Common myeloid progenitor, CD34-positive (primary cell): ENCODE data around the gene ZC3H8.
A peak's percentile ranks its signal among the peaks of the same experiment; 100 is the strongest.
"Not testable (repeated sequence)": the region's sequence is repeated elsewhere in the genome, so short reads cannot be mapped to it uniquely, and the experiment has no call there.

ENCODE experiments used
- CTCF ChIA-PET: fragments of 350-600 bp; sonication (Branson Sonifier 250); formaldehyde crosslinking; loops from one replicate; lab custom pipeline; 2021; ENCODE audit warnings: antibody characterized with exemption; lab: Charles Lee
- POLR2A ChIA-PET: fragments of 350-600 bp; sonication (Branson Sonifier 250); formaldehyde crosslinking; loops from one replicate; lab custom pipeline; 2021; ENCODE audit warnings: antibody characterized with exemption; lab: Charles Lee
- DNase-seq, 3 donors: peaks; one replicate each; pipeline versions ENCODE4 v3.0.0 to v3.0.0-alpha.2; 2013
- H3K27ac ChIP-seq, 2 experiments: 1 replicate in 1 of 2; 2 replicates in 1 of 2; pipeline ENCODE4 v1.7.0; 2013; ENCODE audit warnings: inconsistent platforms in 2 of 2, low read length in 2 of 2, mild to moderate bottlenecking in 2 of 2, low read depth in 1 of 2, moderate library complexity in 1 of 2; ENCODE audit not compliant: severe bottlenecking in 2 of 2, insufficient read depth in 1 of 2, poor library complexity in 1 of 2
- H3K27me3 ChIP-seq, 5 experiments: replicated peaks in 2 of 5; 1 replicate in 3 of 5; 2 replicates in 2 of 5; pipeline versions ENCODE4 v1.6.1 to v1.7.0; 2013; ENCODE audit warnings: low read length in 4 of 5, mild to moderate bottlenecking in 2 of 5, moderate library complexity in 2 of 5, inconsistent platforms in 1 of 5; ENCODE audit not compliant: insufficient read depth in 5 of 5, control insufficient read depth in 4 of 5
- H3K36me3 ChIP-seq, 4 experiments: 1 replicate in 2 of 4; 2 replicates in 2 of 4; pipeline versions ENCODE4 v1.6.1 to v1.7.0; 2013; ENCODE audit warnings: low read length in 3 of 4, control low read depth in 1 of 4, mild to moderate bottlenecking in 1 of 4; ENCODE audit not compliant: control insufficient read depth in 4 of 4, insufficient read depth in 4 of 4
- H3K4me1 ChIP-seq, 4 experiments: 1 replicate in 3 of 4; 2 replicates in 1 of 4; pipeline versions ENCODE4 v1.6.1 to v1.7.1; 2013; ENCODE audit warnings: low read length in 3 of 4, mild to moderate bottlenecking in 3 of 4, control low read depth in 1 of 4, inconsistent platforms in 1 of 4, moderate library complexity in 1 of 4; ENCODE audit not compliant: control insufficient read depth in 4 of 4, insufficient read depth in 4 of 4; ENCODE audit errors: control extremely low read depth in 1 of 4
- H3K4me3 ChIP-seq, 7 experiments: 1 replicate in 4 of 7; 2 replicates in 3 of 7; pipeline versions ENCODE4 v1.5.1 to v1.7.0; 2013; ENCODE audit warnings: mild to moderate bottlenecking in 7 of 7, low read length in 6 of 7, moderate library complexity in 6 of 7, inconsistent platforms in 2 of 7, low read depth in 2 of 7, control low read depth in 1 of 7; ENCODE audit not compliant: insufficient read depth in 4 of 7, control insufficient read depth in 1 of 7; ENCODE audit errors: extremely low read depth in 1 of 7
- H3K9me3 ChIP-seq, 5 experiments: 1 replicate in 4 of 5; 2 replicates in 1 of 5; pipeline versions ENCODE4 v1.6.1 to v1.7.1; 2013; ENCODE audit warnings: low read length in 4 of 5, mild to moderate bottlenecking in 2 of 5, inconsistent platforms in 1 of 5, low read depth in 1 of 5, moderate library complexity in 1 of 5; ENCODE audit not compliant: control insufficient read depth in 4 of 5, insufficient read depth in 2 of 5; ENCODE audit errors: control extremely low read depth in 1 of 5
- WGBS: methylation state at CpG from one replicate; pipeline ENCODE4 v1.1.5; 2013; ENCODE audit not compliant: insufficient coverage; 5-methylcytosine and 5-hydroxymethylcytosine counted together

ZC3H8 gene

GRCh38 chr2:112293636-112294401 is 39.0 kb upstream of the ZC3H8 start:
- no peak overlapping the region for H3K27ac ChIP-seq
- DNase-seq: no peak
- ChIA-PET POLR2A (interaction anchor here (0.6 kb wide), 1 partner anchor 13 kb away, joined by 3 read pairs; no protein-coding TSS in a partner anchor), CTCF (no interaction called here)
- H3K4me1 ChIP-seq: peaks cover 0 to 3% (median 0%) of the 10 kb centered on the region in 4 experiments
- no peaks in the 10 kb centered on the region for H3K27me3 ChIP-seq
- no peaks in the 10 kb centered on the region for H3K9me3 ChIP-seq
- H3K36me3 ChIP-seq: no peaks in the 10 kb centered on the region
- no peak overlapping the region for H3K4me3 ChIP-seq
- 96% methylated on average over 4 of the region's 8 CpGs for WGBS

- no peak overlapping the region for H3K4me3 ChIP-seq
- no peak for DNase-seq
- H3K9me3 ChIP-seq: no peaks in the 10 kb centered on the region
- 80% methylated on average over 1 of the region's 1 CpG for WGBS
- no peaks in the 10 kb centered on the region for H3K4me1 ChIP-seq
- H3K36me3 ChIP-seq: peaks cover 0 to 2% (median 0%) of the 10 kb centered on the region in 4 experiments
- POLR2A ChIA-PET: no interaction called here
- CTCF ChIA-PET: no interaction called here
- H3K27me3 ChIP-seq: no peaks in the 10 kb centered on the region
- no peak overlapping the region for H3K27ac ChIP-seq
Measured at GRCh38 chr2:112290648-112291047, 35.8 kb upstream of the ZC3H8 start.

- H3K9me3 ChIP-seq: no peaks in the 10 kb centered on the region
- POLR2A ChIA-PET: no interaction called here
- H3K4me1 ChIP-seq: no peaks in the 10 kb centered on the region
- H3K4me3 ChIP-seq: no peak overlapping the region
- H3K36me3 ChIP-seq: peaks cover 0 to 2% (median 0%) of the 10 kb centered on the region in 4 experiments
- DNase-seq: no peak
- WGBS: 93% methylated on average over 3 of the region's 3 CpGs
- no peak overlapping the region for H3K27ac ChIP-seq
- CTCF ChIA-PET: no interaction called here
- no peaks in the 10 kb centered on the region for H3K27me3 ChIP-seq
Measured at GRCh38 chr2:112290088-112290487, 35.2 kb upstream of the ZC3H8 start.

GRCh38 chr2:112283535-112283934 is 28.7 kb upstream of the ZC3H8 start:
- POLR2A ChIA-PET, H3K4me3 ChIP-seq, CTCF ChIA-PET: not testable (repeated sequence)

GRCh38 chr2:112282066-112282465 is 27.2 kb upstream of the ZC3H8 start:
- CTCF ChIA-PET, H3K4me1 ChIP-seq, POLR2A ChIA-PET, H3K4me3 ChIP-seq, H3K9me3 ChIP-seq, H3K27ac ChIP-seq, H3K36me3 ChIP-seq, H3K27me3 ChIP-seq, DNase-seq: not testable (repeated sequence)
- WGBS: no CpG with 5 or more reads among the region's 4 CpGs

More at GRCh38 chr2:112283535-112283934, 28.7 kb upstream of the ZC3H8 start:
- H3K36me3 ChIP-seq, H3K27ac ChIP-seq, H3K27me3 ChIP-seq, H3K4me1 ChIP-seq, DNase-seq, H3K9me3 ChIP-seq: not testable (repeated sequence)
- WGBS: no CpG with 5 or more reads among the region's 2 CpGs

- peaks cover 0 to 12% (median 6%) of the 10 kb centered on the region in 4 experiments for H3K4me1 ChIP-seq
- WGBS: 94% methylated on average over 3 of the region's 5 CpGs
- H3K36me3 ChIP-seq: no peaks in the 10 kb centered on the region
- no peak for DNase-seq
- no peak overlapping the region for H3K4me3 ChIP-seq
- no peaks in the 10 kb centered on the region for H3K9me3 ChIP-seq
- ChIA-PET CTCF (interaction anchor here (1.9 kb wide), 1 partner anchor 18 kb away, joined by 9 read pairs; no protein-coding TSS in a partner anchor), POLR2A (interaction anchor here (0.9 kb wide), 1 partner anchor 368 kb away, joined by 3 read pairs; no protein-coding TSS in a partner anchor)
- H3K27ac ChIP-seq: no peak overlapping the region
- H3K27me3 ChIP-seq: no peaks in the 10 kb centered on the region
Measured at GRCh38 chr2:112277596-112278220, 22.9 kb upstream of the ZC3H8 start.

- peak overlapping the region in 1 of 2 experiments; percentile 100 for H3K27ac ChIP-seq
- H3K4me3 ChIP-seq: peak overlapping the region in 5 of 7 experiments; percentile 89 to 95 (median 93)
- no peaks in the 10 kb centered on the region for H3K9me3 ChIP-seq
- no CpG with 5 or more reads among the region's 5 CpGs for WGBS
- ChIA-PET POLR2A (interaction anchor here (0.9 kb wide), 1 partner anchor 368 kb away, joined by 3 read pairs; no protein-coding TSS in a partner anchor), CTCF (interaction anchor here (1.9 kb wide), 1 partner anchor 17 kb away, joined by 9 read pairs; no protein-coding TSS in a partner anchor)
- peaks cover 0 to 12% (median 6%) of the 10 kb centered on the region in 4 experiments for H3K4me1 ChIP-seq
- no peaks in the 10 kb centered on the region for H3K27me3 ChIP-seq
- no peaks in the 10 kb centered on the region for H3K36me3 ChIP-seq
- DNase-seq: no peak
Measured at GRCh38 chr2:112276954-112277353, 22.1 kb upstream of the ZC3H8 start.
